ENCODE measurements around the gene PLPP4. TPM values are rescaled to one million over a fixed set of nuclear protein-coding genes. Genes with fewer than 3 reads are reported as not detected.

PLPP4 gene
- total and polyA plus RNA-seq, 9 donors = 0.15 to 0.72 (median 0.31) TPM; not detected in 3

DNA sequence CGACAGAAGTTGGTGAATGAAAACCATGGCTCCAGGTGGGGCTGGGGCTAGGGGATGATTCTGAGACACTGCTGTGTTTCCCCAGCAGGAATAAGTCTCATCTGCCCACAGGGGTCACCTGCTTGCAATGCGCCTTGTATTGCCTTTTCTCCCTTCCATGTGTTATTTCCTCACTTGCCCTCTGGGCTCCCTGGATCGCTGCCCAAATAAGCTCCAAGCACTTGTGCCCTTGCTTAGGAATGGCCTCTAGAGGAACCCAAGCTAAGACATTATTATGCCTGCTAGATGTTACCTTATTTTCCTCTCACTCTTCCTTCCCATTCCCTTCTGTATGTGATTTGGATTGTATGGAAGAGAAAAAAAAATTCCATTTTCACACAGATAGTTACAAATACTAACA lies 24.8 kb upstream of the PLPP4 start:
- DNase-seq = no peak
- Histone ChIP-seq H3K4me1 (ENCODE audit: insufficient read depth) (no peaks in the 10 kb centered on the region), H3K4me3 (no peak overlapping the region), H3K27ac (no peak overlapping the region), H3K27me3 (no peaks in the 10 kb centered on the region), H3K9me3 (no peaks in the 10 kb centered on the region), H3K36me3 (no peaks in the 10 kb centered on the region)
- 60 to 77% (median 70%) methylated on average over 3 of the region's 3 CpGs for WGBS, 3 donors
- intact Hi-C loops (cut with DNase I) = no loop called here
- TF ChIP-seq, protein P1, sequence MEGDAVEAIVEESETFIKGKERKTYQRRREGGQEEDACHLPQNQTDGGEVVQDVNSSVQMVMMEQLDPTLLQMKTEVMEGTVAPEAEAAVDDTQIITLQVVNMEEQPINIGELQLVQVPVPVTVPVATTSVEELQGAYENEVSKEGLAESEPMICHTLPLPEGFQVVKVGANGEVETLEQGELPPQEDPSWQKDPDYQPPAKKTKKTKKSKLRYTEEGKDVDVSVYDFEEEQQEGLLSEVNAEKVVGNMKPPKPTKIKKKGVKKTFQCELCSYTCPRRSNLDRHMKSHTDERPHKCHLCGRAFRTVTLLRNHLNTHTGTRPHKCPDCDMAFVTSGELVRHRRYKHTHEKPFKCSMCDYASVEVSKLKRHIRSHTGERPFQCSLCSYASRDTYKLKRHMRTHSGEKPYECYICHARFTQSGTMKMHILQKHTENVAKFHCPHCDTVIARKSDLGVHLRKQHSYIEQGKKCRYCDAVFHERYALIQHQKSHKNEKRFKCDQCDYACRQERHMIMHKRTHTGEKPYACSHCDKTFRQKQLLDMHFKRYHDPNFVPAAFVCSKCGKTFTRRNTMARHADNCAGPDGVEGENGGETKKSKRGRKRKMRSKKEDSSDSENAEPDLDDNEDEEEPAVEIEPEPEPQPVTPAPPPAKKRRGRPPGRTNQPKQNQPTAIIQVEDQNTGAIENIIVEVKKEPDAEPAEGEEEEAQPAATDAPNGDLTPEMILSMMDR (IDR thresholded peaks at IDR 0.05) = no peak
- TF ChIP-seq POLR2A (IDR thresholded peaks at IDR 0.05) (no peak), EP300 (IDR thresholded peaks at IDR 0.05) (no peak)

DNA sequence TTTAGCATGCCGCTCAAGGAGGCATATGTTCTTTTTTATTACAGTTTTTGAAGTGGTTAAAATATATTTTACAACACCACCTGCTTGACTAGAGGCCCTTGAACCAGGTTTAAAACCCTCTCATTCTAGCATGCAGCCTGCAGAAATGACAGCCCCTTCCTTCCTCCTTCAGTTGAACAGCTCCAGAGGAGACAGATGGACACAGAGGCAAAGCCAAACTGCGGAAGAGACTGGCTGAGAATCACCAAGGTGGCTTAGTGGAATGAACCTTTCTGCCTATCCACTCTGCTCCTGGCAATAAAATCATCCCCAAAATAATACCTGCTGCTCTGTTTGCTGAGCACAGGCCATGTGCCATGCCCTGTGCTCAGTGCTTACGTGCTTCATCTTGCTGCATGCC lies 23.9 kb upstream of the PLPP4 start:
- no peak for TF ChIP-seq EP300 (IDR thresholded peaks at IDR 0.05)
- TF ChIP-seq, protein P1 (IDR thresholded peaks at IDR 0.05) = no peak
- no peak for TF ChIP-seq POLR2A (IDR thresholded peaks at IDR 0.05)
- Histone ChIP-seq H3K27ac (no peak overlapping the region), H3K27me3 (no peaks in the 10 kb centered on the region), H3K36me3 (no peaks in the 10 kb centered on the region), H3K4me1 (ENCODE audit: insufficient read depth) (no peaks in the 10 kb centered on the region), H3K4me3 (no peak overlapping the region), H3K9me3 (no peaks in the 10 kb centered on the region)
- no peak for DNase-seq
- intact Hi-C loops (cut with DNase I) = no loop called here
- 79 to 81% (median 80%) methylated on average over 3 of the region's 3 CpGs for WGBS, 3 donors

DNA sequence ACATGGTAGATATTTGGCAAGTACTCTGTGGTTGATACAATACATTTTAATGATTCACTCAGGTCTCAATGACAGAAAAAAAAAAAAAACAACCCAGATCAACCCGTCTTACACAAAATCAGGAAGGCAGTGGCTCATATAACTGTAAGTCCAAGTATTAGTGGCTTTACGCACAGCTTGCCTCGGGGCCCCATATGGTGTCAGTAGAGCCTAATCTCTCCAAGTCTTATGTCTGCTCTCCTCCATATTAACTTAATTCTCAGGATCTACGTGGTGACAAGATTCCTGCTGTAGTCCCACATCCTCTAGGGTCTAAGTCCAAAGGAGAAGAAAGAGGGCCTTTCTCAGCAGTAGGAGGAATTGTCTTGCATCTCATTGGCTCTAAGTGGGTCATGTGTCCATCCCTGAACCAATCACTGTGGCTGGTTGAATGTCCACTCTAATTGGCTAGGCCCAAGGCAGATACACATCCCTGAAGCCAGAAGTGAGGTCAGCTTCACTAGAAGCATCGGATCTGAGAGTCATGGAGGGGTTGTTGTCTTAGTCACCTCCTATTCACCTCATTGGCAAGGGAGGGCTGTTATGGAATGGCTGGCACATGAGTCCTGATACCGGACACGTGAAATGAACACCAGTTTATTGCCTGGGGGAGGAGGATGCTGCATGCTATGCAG lies 20.5 kb upstream of the PLPP4 start:
- no peaks in the 10 kb centered on the region for H3K36me3 ChIP-seq
- TF ChIP-seq EP300 (IDR thresholded peaks at IDR 0.05) (no peak), POLR2A (IDR thresholded peaks at IDR 0.05) (no peak)
- TF ChIP-seq, protein P1 (IDR thresholded peaks at IDR 0.05) = no peak
- no peak overlapping the region for H3K4me3 ChIP-seq
- H3K9me3 ChIP-seq = no peaks in the 10 kb centered on the region
- H3K27ac ChIP-seq = no peak overlapping the region
- 69 to 79% (median 70%) methylated on average over 7 of the region's 7 CpGs for WGBS, 3 donors
- H3K4me1 ChIP-seq (ENCODE audit: insufficient read depth) = no peaks in the 10 kb centered on the region
- intact Hi-C loops (cut with DNase I) = no loop called here
- DNase-seq = no peak
- no peaks in the 10 kb centered on the region for H3K27me3 ChIP-seq

DNA sequence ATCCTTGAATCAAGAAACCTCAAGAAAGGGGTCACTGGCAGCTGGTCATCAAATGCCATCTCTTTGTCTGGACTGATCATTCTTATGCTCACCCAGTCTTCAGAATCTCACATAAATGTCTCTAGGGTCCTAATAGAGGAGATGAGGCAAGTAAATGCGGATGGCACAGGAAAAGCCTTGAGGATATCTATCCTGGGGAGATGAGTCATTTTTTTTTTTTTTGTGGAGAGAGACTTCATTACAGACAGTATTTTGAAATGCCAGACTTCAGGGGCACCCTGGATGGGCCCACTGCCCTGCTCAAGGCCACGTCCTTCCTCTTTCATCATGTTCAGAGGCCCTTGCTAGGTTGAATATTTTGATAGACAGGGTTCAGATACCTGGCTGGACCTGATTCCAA lies 19.5 kb upstream of the PLPP4 start:
- Histone ChIP-seq H3K4me1 (ENCODE audit: insufficient read depth) (no peaks in the 10 kb centered on the region), H3K27ac (no peak overlapping the region), H3K9me3 (no peaks in the 10 kb centered on the region), H3K27me3 (no peaks in the 10 kb centered on the region), H3K4me3 (no peak overlapping the region), H3K36me3 (no peaks in the 10 kb centered on the region)
- TF ChIP-seq POLR2A (IDR thresholded peaks at IDR 0.05) (no peak), EP300 (IDR thresholded peaks at IDR 0.05) (no peak)
- TF ChIP-seq, protein P1 (IDR thresholded peaks at IDR 0.05) = no peak
- WGBS, 3 donors = 67 to 77% (median 76%) methylated on average over 2 of the region's 2 CpGs
- no peak for DNase-seq
- intact Hi-C loops (cut with DNase I) = no loop called here

All from ovary (tissue), 9 donors.